Measurements from ENCODE around the gene IQSEC1. TPM values are rescaled to one million over a fixed set of nuclear protein-coding genes. Genes with fewer than 3 reads are reported as not detected.

IQSEC1 gene
- total and polyA plus RNA-seq, 9 of the 15 experiments (the other 6 are each of a cell fraction or from before 2014, with no cell fraction given) = 0.56 to 39.0 (median 6.8) TPM

DNA sequence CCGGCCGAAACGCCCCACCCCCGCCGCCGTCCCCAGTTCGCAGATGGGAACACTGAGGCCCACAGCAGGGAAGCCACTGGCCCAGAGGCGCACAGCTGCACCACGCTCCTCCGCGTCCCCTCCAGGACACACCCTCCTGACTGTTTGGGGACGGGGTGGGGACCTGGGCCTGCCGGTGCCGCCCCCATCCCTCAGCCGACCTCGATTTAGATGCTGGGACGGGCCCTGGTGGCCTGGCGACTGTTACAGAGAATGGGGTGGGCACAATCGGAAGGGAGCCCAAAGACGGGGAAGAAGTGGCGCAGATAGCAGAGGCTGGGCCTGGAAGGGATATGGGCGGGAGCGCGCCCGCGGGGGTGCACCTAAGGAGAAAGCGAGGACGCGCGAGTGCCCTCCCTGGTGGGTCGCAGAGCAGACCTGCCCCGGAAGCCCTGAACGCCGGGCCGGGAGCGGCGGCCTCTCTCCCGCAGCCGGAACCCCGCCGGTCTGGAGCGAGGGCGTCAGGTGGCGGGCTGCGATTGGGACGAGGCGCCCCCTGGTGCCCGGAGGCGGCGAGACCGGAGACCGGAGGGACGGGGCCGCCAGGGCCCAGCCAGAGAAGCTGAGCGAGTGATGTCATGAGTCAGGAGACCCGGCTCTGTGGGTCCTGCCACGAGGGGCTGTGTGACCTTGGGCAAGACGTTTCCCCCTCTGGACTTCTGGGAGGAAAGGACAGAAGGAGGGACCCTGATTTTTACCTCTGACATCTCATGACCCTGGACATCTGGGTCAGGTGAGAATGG lies 78.4 kb downstream of the IQSEC1 start (continued):
- TF ChIP-seq, protein P1, sequence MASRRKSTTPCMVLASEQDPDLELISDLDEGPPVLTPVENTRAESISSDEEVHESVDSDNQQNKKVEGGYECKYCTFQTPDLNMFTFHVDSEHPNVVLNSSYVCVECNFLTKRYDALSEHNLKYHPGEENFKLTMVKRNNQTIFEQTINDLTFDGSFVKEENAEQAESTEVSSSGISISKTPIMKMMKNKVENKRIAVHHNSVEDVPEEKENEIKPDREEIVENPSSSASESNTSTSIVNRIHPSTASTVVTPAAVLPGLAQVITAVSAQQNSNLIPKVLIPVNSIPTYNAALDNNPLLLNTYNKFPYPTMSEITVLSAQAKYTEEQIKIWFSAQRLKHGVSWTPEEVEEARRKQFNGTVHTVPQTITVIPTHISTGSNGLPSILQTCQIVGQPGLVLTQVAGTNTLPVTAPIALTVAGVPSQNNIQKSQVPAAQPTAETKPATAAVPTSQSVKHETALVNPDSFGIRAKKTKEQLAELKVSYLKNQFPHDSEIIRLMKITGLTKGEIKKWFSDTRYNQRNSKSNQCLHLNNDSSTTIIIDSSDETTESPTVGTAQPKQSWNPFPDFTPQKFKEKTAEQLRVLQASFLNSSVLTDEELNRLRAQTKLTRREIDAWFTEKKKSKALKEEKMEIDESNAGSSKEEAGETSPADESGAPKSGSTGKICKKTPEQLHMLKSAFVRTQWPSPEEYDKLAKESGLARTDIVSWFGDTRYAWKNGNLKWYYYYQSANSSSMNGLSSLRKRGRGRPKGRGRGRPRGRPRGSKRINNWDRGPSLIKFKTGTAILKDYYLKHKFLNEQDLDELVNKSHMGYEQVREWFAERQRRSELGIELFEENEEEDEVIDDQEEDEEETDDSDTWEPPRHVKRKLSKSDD (conservative IDR thresholded peaks at IDR 0.05; ENCODE audit: low read length) = 0 out of 2 replicates have a peak, but pooled peaks have one; percentile 78
- TF ChIP-seq COPS2 (conservative IDR thresholded peaks at IDR 0.05) = no peak
- TF ChIP-seq U2AF1 (optimal IDR thresholded peaks at IDR 0.05; ENCODE audit: low read depth, low read length) = peak; percentile 58
- peak; percentile 94 to 98 for TF ChIP-seq KDM1A (IDR thresholded peaks at IDR 0.05)
- peak; percentile 33 for TF ChIP-seq ZNF24 (IDR thresholded peaks at IDR 0.05)
- TF ChIP-seq SRSF1 (IDR thresholded peaks at IDR 0.05; ENCODE audit: low read depth, low read length) = no peak
- no peak for TF ChIP-seq YBX1 (IDR thresholded peaks at IDR 0.05)
- TF ChIP-seq KHSRP (IDR thresholded peaks at IDR 0.05) = no peak
- TF ChIP-seq, protein P2, sequence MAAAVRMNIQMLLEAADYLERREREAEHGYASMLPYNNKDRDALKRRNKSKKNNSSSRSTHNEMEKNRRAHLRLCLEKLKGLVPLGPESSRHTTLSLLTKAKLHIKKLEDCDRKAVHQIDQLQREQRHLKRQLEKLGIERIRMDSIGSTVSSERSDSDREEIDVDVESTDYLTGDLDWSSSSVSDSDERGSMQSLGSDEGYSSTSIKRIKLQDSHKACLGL (CRISPR knock-in tag; IDR thresholded peaks at IDR 0.05; ENCODE audit: borderline replicate concordance, poor library complexity, severe bottlenecking) = no peak
- TF ChIP-seq SUPT5H (IDR thresholded peaks at IDR 0.05) = peak; percentile 85
- TF ChIP-seq NBN (IDR thresholded peaks at IDR 0.05; ENCODE audit: low read depth) = peak; percentile 79; the same call in 1 of the 2 replicates
- TF ChIP-seq, protein P3, sequence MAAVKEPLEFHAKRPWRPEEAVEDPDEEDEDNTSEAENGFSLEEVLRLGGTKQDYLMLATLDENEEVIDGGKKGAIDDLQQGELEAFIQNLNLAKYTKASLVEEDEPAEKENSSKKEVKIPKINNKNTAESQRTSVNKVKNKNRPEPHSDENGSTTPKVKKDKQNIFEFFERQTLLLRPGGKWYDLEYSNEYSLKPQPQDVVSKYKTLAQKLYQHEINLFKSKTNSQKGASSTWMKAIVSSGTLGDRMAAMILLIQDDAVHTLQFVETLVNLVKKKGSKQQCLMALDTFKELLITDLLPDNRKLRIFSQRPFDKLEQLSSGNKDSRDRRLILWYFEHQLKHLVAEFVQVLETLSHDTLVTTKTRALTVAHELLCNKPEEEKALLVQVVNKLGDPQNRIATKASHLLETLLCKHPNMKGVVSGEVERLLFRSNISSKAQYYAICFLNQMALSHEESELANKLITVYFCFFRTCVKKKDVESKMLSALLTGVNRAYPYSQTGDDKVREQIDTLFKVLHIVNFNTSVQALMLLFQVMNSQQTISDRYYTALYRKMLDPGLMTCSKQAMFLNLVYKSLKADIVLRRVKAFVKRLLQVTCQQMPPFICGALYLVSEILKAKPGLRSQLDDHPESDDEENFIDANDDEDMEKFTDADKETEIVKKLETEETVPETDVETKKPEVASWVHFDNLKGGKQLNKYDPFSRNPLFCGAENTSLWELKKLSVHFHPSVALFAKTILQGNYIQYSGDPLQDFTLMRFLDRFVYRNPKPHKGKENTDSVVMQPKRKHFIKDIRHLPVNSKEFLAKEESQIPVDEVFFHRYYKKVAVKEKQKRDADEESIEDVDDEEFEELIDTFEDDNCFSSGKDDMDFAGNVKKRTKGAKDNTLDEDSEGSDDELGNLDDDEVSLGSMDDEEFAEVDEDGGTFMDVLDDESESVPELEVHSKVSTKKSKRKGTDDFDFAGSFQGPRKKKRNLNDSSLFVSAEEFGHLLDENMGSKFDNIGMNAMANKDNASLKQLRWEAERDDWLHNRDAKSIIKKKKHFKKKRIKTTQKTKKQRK (IDR thresholded peaks at IDR 0.05; ENCODE audit: borderline replicate concordance, low read depth, low read length) = no peak
- peak; percentile 79; the same call in 1 of the 2 replicates for TF ChIP-seq GATAD2A (IDR thresholded peaks at IDR 0.05)
